Cardiac muscle cell (in vitro differentiated cells and primary cell): ENCODE results near the gene JARID2. TPM values are rescaled to one million over a fixed set of nuclear protein-coding genes. Genes with fewer than 3 reads are reported as not detected.

Experiments
- DNase-seq, 2 donors: peaks; one replicate each; pipeline versions ENCODE4 v3.0.0 to v3.0.0-alpha.2; 2010 to 2017; ENCODE audit warnings: low read depth in 1 of 2, low spot score in 1 of 2
- H3K27ac ChIP-seq: fragments of 200-600 bp; sonication (generic); 2 replicates; pipeline ENCODE4 v1.5.1; 2016
- H3K27me3 ChIP-seq: fragments of 200-600 bp; sonication (generic); 2 replicates; pipeline ENCODE4 v1.6.0; 2016; ENCODE audit warnings: control low read depth
- H3K36me3 ChIP-seq: fragments of 200-600 bp; sonication (generic); 2 replicates; pipeline ENCODE4 v1.5.1; 2016; ENCODE audit warnings: control low read depth
- H3K4me1 ChIP-seq: fragments of 200-600 bp; sonication (generic); 2 replicates; pipeline ENCODE4 v1.8.1; 2017; ENCODE audit warnings: low read depth, mild to moderate bottlenecking, mixed run types
- H3K4me3 ChIP-seq: fragments of 200-600 bp; sonication (generic); 2 replicates; pipeline ENCODE4 v1.5.1; 2016; ENCODE audit warnings: mild to moderate bottlenecking
- H3K9me3 ChIP-seq: fragments of 200-600 bp; sonication (generic); 2 replicates; pipeline ENCODE4 v1.5.1; 2017; ENCODE audit warnings: low read depth, mild to moderate bottlenecking, control low read depth
- CTCF ChIP-seq: IDR thresholded peaks from 2 replicates; pipeline ENCODE4 v1.5.1; 2012; ENCODE audit warnings: low read depth, mild to moderate bottlenecking, low read length
- polyA plus RNA-seq: library from polyadenylated mRNA; unstranded; fragments of >200 nt; fragmentation: Nextera tagmentation; extraction: Ambion mirVana; gene quantifications from 2 replicates; pipeline ENCODE4 v1.2.1, GENCODE V29; 2016
- total RNA-seq: library from RNA; depleted of rRNA; stranded (reverse); fragments of >200 nt; gene quantifications from 2 replicates; pipeline ENCODE4 v1.2.3, GENCODE V29; 2016

The JARID2 gene
- total and polyA plus RNA-seq, 2 experiments from 2014 or later, result 9.7 to 26.4 TPM

GRCh38 chr6:15255909-15256395 is 10.1 kb downstream of the JARID2 start:
- H3K4me1 ChIP-seq, result peaks cover 45% of the 10 kb centered on the region
- H3K4me3 ChIP-seq, result no peak overlapping the region
- H3K27ac ChIP-seq, result no peak overlapping the region
- no peaks in the 10 kb centered on the region for H3K27me3 ChIP-seq
- no peak for DNase-seq
- no peaks in the 10 kb centered on the region for H3K36me3 ChIP-seq
- no peak for TF ChIP-seq CTCF
- no peaks in the 10 kb centered on the region for H3K9me3 ChIP-seq

GRCh38 chr6:15256538-15257271 is 10.8 kb downstream of the JARID2 start:
- H3K27ac ChIP-seq, result no peak overlapping the region
- no peaks in the 10 kb centered on the region for H3K36me3 ChIP-seq
- H3K4me1 ChIP-seq, result peaks cover 45% of the 10 kb centered on the region
- no peaks in the 10 kb centered on the region for H3K9me3 ChIP-seq
- no peak overlapping the region for H3K4me3 ChIP-seq
- H3K27me3 ChIP-seq, result no peaks in the 10 kb centered on the region
- DNase-seq, result no peak
- TF ChIP-seq CTCF, result no peak

- peak in 1 of 2 donors; percentile 40 for DNase-seq
- TF ChIP-seq CTCF, result no peak
- H3K9me3 ChIP-seq, result no peaks in the 10 kb centered on the region
- no peaks in the 10 kb centered on the region for H3K36me3 ChIP-seq
- no peaks in the 10 kb centered on the region for H3K27me3 ChIP-seq
- H3K4me3 ChIP-seq, result no peak overlapping the region
- no peak overlapping the region for H3K27ac ChIP-seq
- H3K4me1 ChIP-seq, result peaks cover 37% of the 10 kb centered on the region
These were observed 11.7 kb downstream of the JARID2 start for GRCh38 chr6:15257357-15258132.

GRCh38 chr6:15259766-15260098 is 13.9 kb downstream of the JARID2 start:
- no peak for DNase-seq
- Histone ChIP-seq H3K27me3 (no peaks in the 10 kb centered on the region), H3K4me1 (peaks cover 34% of the 10 kb centered on the region), H3K27ac (no peak overlapping the region), H3K36me3 (no peaks in the 10 kb centered on the region), H3K4me3 (no peak overlapping the region), H3K9me3 (no peaks in the 10 kb centered on the region)
- no peak for TF ChIP-seq CTCF

GRCh38 chr6:15260099-15260821 is 14.4 kb downstream of the JARID2 start:
- Histone ChIP-seq H3K9me3 (no peaks in the 10 kb centered on the region), H3K4me1 (peaks cover 40% of the 10 kb centered on the region), H3K27me3 (no peaks in the 10 kb centered on the region), H3K4me3 (no peak overlapping the region), H3K27ac (no peak overlapping the region), H3K36me3 (no peaks in the 10 kb centered on the region)
- no peak for TF ChIP-seq CTCF
- peak in 1 of 2 donors; percentile 69 for DNase-seq
